MCF 10A (cell line): ENCODE measurements around the gene INTU. TPM values are rescaled to one million over a fixed set of nuclear protein-coding genes. Genes with fewer than 3 reads are reported as not detected.

Source experiments
- BruUV-seq: library from RNA; stranded (reverse); fragments of 400-500 nt; replicated peaks from 2 replicates; lab custom pipeline; 2021; lab: Mats Ljungman, UMichigan
- CTCF ChIA-PET: fragments of 300-600 bp; sonication (Branson Sonifier 250); formaldehyde crosslinking; extraction: SDS; loops from one replicate; lab custom pipeline; 2021; ENCODE audit warnings: antibody characterized with exemption, inconsistent platforms; lab: Yijun Ruan, JAX
- POLR2A ChIA-PET: fragments of 300-600, 350-650 bp; sonication (Branson Sonifier 250); formaldehyde crosslinking; extraction: SDS; loops from one replicate; lab custom pipeline; 2020; ENCODE audit warnings: antibody characterized with exemption, inconsistent platforms; lab: Yijun Ruan, JAX
- DNase-seq: peaks from one replicate; pipeline ENCODE4 v3.0.0-alpha.2; 2018; ENCODE audit not compliant: unreplicated experiment
- H3K27ac Mint-ChIP-seq: one replicate; pipeline ENCODE4 v1.8.0; 2022; ENCODE audit warnings: mild to moderate bottlenecking, low read depth, mixed read lengths; ENCODE audit not compliant: unreplicated experiment
- H3K27me3 Mint-ChIP-seq: one replicate; pipeline ENCODE4 v1.8.0; 2022; ENCODE audit warnings: mixed read lengths; ENCODE audit not compliant: insufficient read depth, unreplicated experiment
- H3K36me3 Mint-ChIP-seq: one replicate; pipeline ENCODE4 v1.8.0; 2022; ENCODE audit warnings: mild to moderate bottlenecking, moderate library complexity, mixed read lengths; ENCODE audit not compliant: insufficient read depth, unreplicated experiment
- H3K4me1 Mint-ChIP-seq: one replicate; pipeline ENCODE4 v1.8.0; 2022; ENCODE audit warnings: mixed read lengths; ENCODE audit not compliant: insufficient read depth, unreplicated experiment
- H3K4me3 Mint-ChIP-seq: one replicate; pipeline ENCODE4 v1.8.0; 2022; ENCODE audit warnings: mild to moderate bottlenecking, moderate library complexity, mixed read lengths; ENCODE audit not compliant: unreplicated experiment
- H3K9me3 Mint-ChIP-seq: one replicate; pipeline ENCODE4 v1.8.0; 2022; ENCODE audit warnings: mixed read lengths; ENCODE audit not compliant: unreplicated experiment
- intact Hi-C: fragments of 100-400 bp; cut with micrococcal nuclease; formaldehyde crosslinking; loops from 2 replicates; pipeline ENCODE4 v1.14.1; 2022
- total RNA-seq: library from RNA; stranded (reverse); gene quantifications from 2 replicates; pipeline ENCODE4 v1.2.3, GENCODE V29; 2022
- TF ChIP-seq, protein P1 (sequence below): fragments of 200-600 bp; IDR thresholded peaks from one replicate; pipeline ENCODE4 v1.8.0; 2022; ENCODE audit warnings: antibody characterized with exemption, mild to moderate bottlenecking; ENCODE audit not compliant: unreplicated experiment

The INTU gene
- total RNA-seq, 1 experiment from 2014 or later, result 5.9 TPM

DNA sequence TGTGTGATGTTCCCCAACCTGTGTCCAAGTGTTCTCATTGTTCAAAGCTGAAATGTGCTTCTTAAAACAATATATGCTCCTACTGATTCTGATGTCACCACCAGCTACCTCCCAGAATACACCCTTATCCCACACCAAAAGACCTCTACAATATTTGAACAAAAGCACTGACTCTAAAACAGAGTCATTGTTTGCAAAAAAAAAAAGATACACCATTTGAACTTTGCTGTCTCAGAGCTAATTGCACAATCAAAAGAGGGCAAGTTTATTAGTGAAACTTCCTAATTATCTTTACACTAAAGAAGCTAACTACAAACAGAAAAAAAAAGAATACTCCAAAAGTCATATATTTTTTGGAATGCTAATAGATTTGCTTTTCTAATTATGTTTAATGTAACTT lies 34.1 kb upstream of the INTU start:
- intact Hi-C loops, result no loop called here
- no peak overlapping the region for H3K27ac Mint-ChIP-seq
- ChIA-PET POLR2A (interaction anchor here (0.7 to 0.8 kb wide), 3 partner anchors 11 to 184 kb away, joined by 3 to 5 read pairs (median 3); no protein-coding TSS in a partner anchor), CTCF (interaction anchor here (0.5 to 4.0 kb wide), 8 partner anchors 12 to 1374 kb away, joined by 3 to 34 read pairs (median 4); no protein-coding TSS in a partner anchor)
- no peaks in the 10 kb centered on the region for H3K4me1 Mint-ChIP-seq
- TF ChIP-seq, protein P1, sequence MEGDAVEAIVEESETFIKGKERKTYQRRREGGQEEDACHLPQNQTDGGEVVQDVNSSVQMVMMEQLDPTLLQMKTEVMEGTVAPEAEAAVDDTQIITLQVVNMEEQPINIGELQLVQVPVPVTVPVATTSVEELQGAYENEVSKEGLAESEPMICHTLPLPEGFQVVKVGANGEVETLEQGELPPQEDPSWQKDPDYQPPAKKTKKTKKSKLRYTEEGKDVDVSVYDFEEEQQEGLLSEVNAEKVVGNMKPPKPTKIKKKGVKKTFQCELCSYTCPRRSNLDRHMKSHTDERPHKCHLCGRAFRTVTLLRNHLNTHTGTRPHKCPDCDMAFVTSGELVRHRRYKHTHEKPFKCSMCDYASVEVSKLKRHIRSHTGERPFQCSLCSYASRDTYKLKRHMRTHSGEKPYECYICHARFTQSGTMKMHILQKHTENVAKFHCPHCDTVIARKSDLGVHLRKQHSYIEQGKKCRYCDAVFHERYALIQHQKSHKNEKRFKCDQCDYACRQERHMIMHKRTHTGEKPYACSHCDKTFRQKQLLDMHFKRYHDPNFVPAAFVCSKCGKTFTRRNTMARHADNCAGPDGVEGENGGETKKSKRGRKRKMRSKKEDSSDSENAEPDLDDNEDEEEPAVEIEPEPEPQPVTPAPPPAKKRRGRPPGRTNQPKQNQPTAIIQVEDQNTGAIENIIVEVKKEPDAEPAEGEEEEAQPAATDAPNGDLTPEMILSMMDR, result no peak
- no peaks in the 10 kb centered on the region for H3K9me3 Mint-ChIP-seq
- H3K27me3 Mint-ChIP-seq, result no peaks in the 10 kb centered on the region
- no TSS peak for BruUV-seq
- no peak overlapping the region for H3K4me3 Mint-ChIP-seq
- no peaks in the 10 kb centered on the region for H3K36me3 Mint-ChIP-seq
- DNase-seq, result no peak

DNA sequence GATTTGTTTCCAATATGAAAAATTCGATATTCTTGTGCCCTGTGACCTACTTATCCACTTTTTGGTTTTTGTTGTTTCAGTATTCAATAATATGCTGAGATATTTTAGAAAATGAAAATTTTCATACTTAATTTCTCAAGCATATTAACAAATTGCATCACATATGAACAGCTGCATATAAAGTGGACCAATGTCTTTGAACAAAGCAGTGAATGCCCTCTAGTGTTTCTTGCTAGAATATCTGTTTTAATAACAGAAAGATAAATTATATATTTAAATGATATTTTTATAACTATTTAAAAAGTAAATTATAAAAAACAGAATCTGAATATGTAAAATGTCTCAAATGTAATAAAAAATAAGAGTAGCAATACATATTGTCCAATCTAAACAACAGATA lies 31.7 kb upstream of the INTU start:
- ChIA-PET POLR2A (interaction anchor here (0.7 kb wide), 1 partner anchor 19 kb away, joined by 3 read pairs; no protein-coding TSS in a partner anchor), CTCF (interaction anchor here (0.6 to 10.5 kb wide), 9 partner anchors 14 to 143 kb away, joined by 3 to 236 read pairs (median 4); partner anchors contain the start of gene SLC25A31)
- intact Hi-C loops, result no loop called here
- no peaks in the 10 kb centered on the region for H3K9me3 Mint-ChIP-seq
- H3K36me3 Mint-ChIP-seq, result no peaks in the 10 kb centered on the region
- no peaks in the 10 kb centered on the region for H3K27me3 Mint-ChIP-seq
- no peak overlapping the region for H3K27ac Mint-ChIP-seq
- TF ChIP-seq, protein P1, result peak; percentile 34
- no peak overlapping the region for H3K4me3 Mint-ChIP-seq
- peak; percentile 19 for DNase-seq
- no peaks in the 10 kb centered on the region for H3K4me1 Mint-ChIP-seq
- BruUV-seq, result no TSS peak

DNA sequence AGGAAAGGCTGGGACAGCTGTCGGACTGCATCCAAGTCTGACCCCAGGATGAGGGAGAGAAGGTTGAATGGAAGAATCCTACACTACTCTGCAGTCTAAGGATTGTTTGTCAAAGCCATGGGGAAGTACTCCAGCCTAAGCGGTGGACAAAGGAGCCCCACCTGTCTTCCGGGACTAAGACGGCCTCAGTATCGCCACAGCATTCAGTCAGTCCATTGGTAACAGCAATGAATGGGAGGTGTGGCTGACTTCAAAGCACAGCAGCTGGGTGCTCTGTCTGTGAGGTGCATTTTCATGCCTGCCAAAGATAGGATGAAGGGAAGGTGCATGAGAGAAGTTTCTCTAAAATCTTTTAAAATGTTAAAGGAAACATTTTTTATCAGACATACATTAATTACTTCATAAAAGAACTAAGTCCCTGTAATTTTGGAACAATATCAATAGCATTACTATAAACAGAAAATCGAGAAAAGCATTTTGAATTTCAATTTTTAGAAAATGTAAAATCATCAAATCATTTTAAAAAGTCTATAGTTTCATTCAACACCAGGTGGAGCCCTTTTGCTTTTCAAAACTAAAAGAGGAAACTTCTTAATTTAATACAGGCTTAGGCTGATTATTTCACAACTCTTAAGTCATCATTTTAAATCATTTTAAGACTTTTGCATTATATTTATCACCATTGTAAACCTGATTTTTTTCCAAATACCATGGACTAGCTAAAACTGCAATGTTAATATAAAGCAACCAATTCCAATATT lies 27.6 kb upstream of the INTU start:
- Mint-ChIP-seq H3K36me3 (no peaks in the 10 kb centered on the region), H3K27ac (no peak overlapping the region), H3K4me3 (no peak overlapping the region), H3K9me3 (no peaks in the 10 kb centered on the region), H3K4me1 (peaks cover 8% of the 10 kb centered on the region), H3K27me3 (peaks cover 14% of the 10 kb centered on the region)
- ChIA-PET POLR2A (interaction anchor here (1.0 to 3.3 kb wide), 4 partner anchors 28 to 128 kb away, joined by 6 to 25 read pairs (median 14); partner anchors contain the start of gene INTU), CTCF (interaction anchor here (0.6 to 10.5 kb wide), 15 partner anchors 10 to 364 kb away, joined by 3 to 236 read pairs (median 5); partner anchors contain the start of gene SLC25A31)
- peak; percentile 56 for DNase-seq
- intact Hi-C loops, result loop anchor here (1.0 kb wide), 1 partner anchor 127 kb away; no protein-coding TSS in a partner anchor
- BruUV-seq, result no TSS peak
- TF ChIP-seq, protein P1, result peak; percentile 41

DNA sequence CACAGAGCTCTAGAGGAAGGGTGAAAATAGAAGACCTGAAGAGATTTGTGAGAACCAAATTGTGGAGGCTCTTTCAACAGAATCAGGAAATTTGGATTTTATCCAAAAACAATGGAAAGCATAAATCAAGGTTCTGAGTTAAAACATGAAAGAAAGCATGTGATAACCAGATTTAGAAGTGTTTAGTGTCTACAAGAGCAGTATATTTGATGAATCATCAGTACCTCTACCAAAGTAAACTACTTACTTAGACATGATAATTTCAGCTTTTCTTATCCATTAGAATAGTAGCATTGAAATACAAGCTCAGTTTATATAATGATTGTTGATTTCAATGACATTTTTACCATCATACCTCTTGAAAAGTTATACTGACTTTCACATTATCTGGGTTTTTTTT lies 25.9 kb upstream of the INTU start:
- no TSS peak for BruUV-seq
- DNase-seq, result no peak
- ChIA-PET POLR2A (interaction anchor here (0.7 to 3.3 kb wide), 9 partner anchors 9 to 1785 kb away, joined by 3 to 25 read pairs (median 6); partner anchors contain the start of genes INTU and SLC25A31), CTCF (interaction anchor here (0.5 to 10.5 kb wide), 13 partner anchors 9 to 166 kb away, joined by 3 to 236 read pairs (median 4); partner anchors contain the start of genes INTU and SLC25A31)
- TF ChIP-seq, protein P1, result no peak
- intact Hi-C loops, result no loop called here
- no peaks in the 10 kb centered on the region for H3K9me3 Mint-ChIP-seq
- H3K27ac Mint-ChIP-seq, result no peak overlapping the region
- peaks cover 14% of the 10 kb centered on the region for H3K27me3 Mint-ChIP-seq
- H3K4me1 Mint-ChIP-seq, result peaks cover 8% of the 10 kb centered on the region
- no peaks in the 10 kb centered on the region for H3K36me3 Mint-ChIP-seq
- no peak overlapping the region for H3K4me3 Mint-ChIP-seq
